Suprapubic skin (tissue), 4 donors: Measurements from ENCODE around the gene FBH1. TPM values are rescaled to one million over a fixed set of nuclear protein-coding genes. Genes with fewer than 3 reads are reported as not detected.

Experiments
- DNase-seq, 2 donors: peaks; one replicate each; pipeline ENCODE4 v3.0.0-alpha.2; 2019; ENCODE audit warnings: low spot score in 2 of 2
- H3K27ac ChIP-seq: fragments of 200-600 bp; sonication (generic); one replicate; pipeline ENCODE4 v1.5.1; 2019
- H3K27me3 ChIP-seq: fragments of 200-600 bp; sonication (generic); one replicate; pipeline ENCODE4 v1.5.1; 2019
- H3K36me3 ChIP-seq: fragments of 200-600 bp; sonication (generic); one replicate; pipeline ENCODE4 v1.5.1; 2019
- H3K4me1 ChIP-seq: fragments of 200-600 bp; sonication (generic); one replicate; pipeline ENCODE4 v1.5.1; 2019
- H3K4me3 ChIP-seq: fragments of 200-600 bp; sonication (generic); one replicate; pipeline ENCODE4 v1.5.1; 2019; ENCODE audit warnings: mild to moderate bottlenecking
- H3K9me3 ChIP-seq: fragments of 200-600 bp; sonication (generic); one replicate; pipeline ENCODE4 v1.5.1; 2019
- CTCF ChIP-seq, 2 donors: fragments of 200-600 bp in 1 of 2; fragments of 450-650 bp in 1 of 2; sonication (generic) in 1 of 2; IDR thresholded peaks; one replicate each; pipeline ENCODE4 v1.5.1; 2016 to 2019; ENCODE audit warnings: antibody characterized with exemption in 2 of 2, mild to moderate bottlenecking in 1 of 2, moderate library complexity in 1 of 2
- EP300 ChIP-seq: sonication (generic); formaldehyde crosslinking; IDR thresholded peaks from one replicate; pipeline ENCODE4 v1.6.1; 2017; ENCODE audit warnings: antibody characterized with exemption
- POLR2A ChIP-seq, 2 donors: fragments of 450-650 bp; IDR thresholded peaks; one replicate each; pipeline ENCODE4 v1.6.1; 2017; ENCODE audit warnings: antibody characterized with exemption in 2 of 2, mild to moderate bottlenecking in 2 of 2, moderate library complexity in 2 of 2
- POLR2AphosphoS5 ChIP-seq, 3 donors: sonication (generic); formaldehyde crosslinking; IDR thresholded peaks; one replicate each; pipeline ENCODE4 v1.6.1; 2017; ENCODE audit warnings: antibody characterized with exemption in 3 of 3
- WGBS: methylation state at CpG from one replicate; pipeline ENCODE4 v1.1.5; 2018; 5-methylcytosine and 5-hydroxymethylcytosine counted together
- total RNA-seq, 4 donors: library from RNA; depleted of rRNA; stranded (reverse); fragments of >200 nt; gene quantifications; one replicate each; pipeline ENCODE4 v1.1.0, GENCODE V29; 2016

Gene FBH1
- total RNA-seq, 4 donors from 2014 or later = 70.9 to 131 (median 90.6) TPM

- H3K4me1 ChIP-seq = peaks cover 41% of the 10 kb centered on the region
- WGBS = 93% methylated on average over 4 of the region's 4 CpGs
- H3K27me3 ChIP-seq = no peaks in the 10 kb centered on the region
- TF ChIP-seq EP300 = no peak
- no peak for TF ChIP-seq POLR2AphosphoS5 (IDR thresholded peaks at IDR 0.05)
- TF ChIP-seq CTCF (IDR thresholded peaks at IDR 0.05) = no peak
- no peak for TF ChIP-seq POLR2A (IDR thresholded peaks at IDR 0.05)
- peaks cover 6% of the 10 kb centered on the region for H3K36me3 ChIP-seq
- no peak for DNase-seq
- no peak overlapping the region for H3K4me3 ChIP-seq
- H3K27ac ChIP-seq = no peak overlapping the region
- no peaks in the 10 kb centered on the region for H3K9me3 ChIP-seq
These were observed 83.0 kb downstream of the FBH1 start for GRCh38 chr10:5973069-5973468.

GRCh38 chr10:5975641-5976473 lies 85.8 kb downstream of the FBH1 start:
- Histone ChIP-seq H3K4me3 (peak overlapping the region; percentile 97), H3K36me3 (no peaks in the 10 kb centered on the region), H3K27ac (peak overlapping the region; percentile 95), H3K27me3 (no peaks in the 10 kb centered on the region), H3K9me3 (no peaks in the 10 kb centered on the region), H3K4me1 (peaks cover 43% of the 10 kb centered on the region)
- DNase-seq = peak in 1 of 2 donors; percentile 78
- TF ChIP-seq POLR2AphosphoS5 (IDR thresholded peaks at IDR 0.05) (no peak), CTCF (IDR thresholded peaks at IDR 0.05) (no peak), POLR2A (IDR thresholded peaks at IDR 0.05) (no peak), EP300 (no peak)
- WGBS = 60% methylated on average over 20 of the region's 20 CpGs

- H3K36me3 ChIP-seq = no peaks in the 10 kb centered on the region
- DNase-seq = peak in 1 of 2 donors; percentile 75
- H3K27me3 ChIP-seq = no peaks in the 10 kb centered on the region
- H3K4me3 ChIP-seq = peak overlapping the region; percentile 97
- no peaks in the 10 kb centered on the region for H3K9me3 ChIP-seq
- peak overlapping the region; percentile 95 for H3K27ac ChIP-seq
- TF ChIP-seq POLR2A (IDR thresholded peaks at IDR 0.05) (no peak), POLR2AphosphoS5 (IDR thresholded peaks at IDR 0.05) (no peak), CTCF (IDR thresholded peaks at IDR 0.05) (no peak), EP300 (no peak)
- H3K4me1 ChIP-seq = peaks cover 33% of the 10 kb centered on the region
- 3% methylated on average over 31 of the region's 82 CpGs for WGBS
These were observed 86.7 kb downstream of the FBH1 start for GRCh38 chr10:5976512-5977470.

- 3% methylated on average over 8 of the region's 80 CpGs for WGBS
These were observed 87.6 kb downstream of the FBH1 start, which contains the start of gene IL15RA for GRCh38 chr10:5977471-5978229. IL15RA (minus strand) TSS chr10:5977543; CDS start chr10:5977492, 51 bp downstream.

More at GRCh38 chr10:5977471-5978229, 87.6 kb downstream of the FBH1 start, which contains the start of gene IL15RA:
- no peaks in the 10 kb centered on the region for H3K27me3 ChIP-seq
- H3K36me3 ChIP-seq = no peaks in the 10 kb centered on the region
- H3K27ac ChIP-seq = peak within 1 kb of the TSS; percentile 95
- H3K9me3 ChIP-seq = no peaks in the 10 kb centered on the region
- TF ChIP-seq POLR2A (IDR thresholded peaks at IDR 0.05) = no peak
- TF ChIP-seq EP300 = no peak
- TF ChIP-seq POLR2AphosphoS5 (IDR thresholded peaks at IDR 0.05) = peak in 2 of 3 donors; percentile 5 to 56
- TF ChIP-seq CTCF (IDR thresholded peaks at IDR 0.05) = peak in 1 of 2 donors; percentile 52
- H3K4me1 ChIP-seq = peaks cover 25% of the 10 kb centered on the region
- peak within 1 kb of the TSS; percentile 97 for H3K4me3 ChIP-seq
- peak in 1 of 2 donors; percentile 85 for DNase-seq
